HG03039 (cell line): Measurements from ENCODE around the gene CNOT10.
A peak's percentile ranks its signal among the peaks of the same experiment; 100 is the strongest.
"Not testable (repeated sequence)": the region's sequence is repeated elsewhere in the genome, so short reads cannot be mapped to it uniquely, and the experiment has no call there.

Experiments
- ATAC-seq: cut with Tn5 transposase; IDR thresholded peaks from one replicate; pipeline ENCODE4 v1.9.1; 2021; ENCODE audit warnings: mild to moderate bottlenecking, moderate library complexity; ENCODE audit not compliant: unreplicated experiment

Gene CNOT10

GRCh38 chr3:32684800-32685542 is at the start of gene CNOT10:
Gene CNOT10, plus strand, starts transcription at chr3:32685188. Its CDS starts 273 bp downstream, at chr3:32685461.
- ATAC-seq: peak; percentile 99

GRCh38 chr3:32640939-32641338 is 44.0 kb upstream of the CNOT10 start:
- no peak for ATAC-seq

GRCh38 chr3:32641356-32641755 is 43.6 kb upstream of the CNOT10 start:
- no peak for ATAC-seq

GRCh38 chr3:32643354-32643753 is 41.6 kb upstream of the CNOT10 start:
- ATAC-seq: no peak

GRCh38 chr3:32643816-32644215 is 41.2 kb upstream of the CNOT10 start:
- ATAC-seq: no peak

GRCh38 chr3:32644380-32644779 is 40.6 kb upstream of the CNOT10 start:
- no peak for ATAC-seq

GRCh38 chr3:32646761-32647160 is 38.2 kb upstream of the CNOT10 start:
- ATAC-seq: no peak

GRCh38 chr3:32652337-32653100 is 32.5 kb upstream of the CNOT10 start:
- ATAC-seq: not testable (repeated sequence)

GRCh38 chr3:32655167-32655566 is 29.8 kb upstream of the CNOT10 start:
- no peak for ATAC-seq

GRCh38 chr3:32660634-32661033 is 24.4 kb upstream of the CNOT10 start:
- ATAC-seq: no peak

- no peak for ATAC-seq
Observed at GRCh38 chr3:32662647-32663046, 22.3 kb upstream of the CNOT10 start.

- ATAC-seq: not testable (repeated sequence)
Observed at GRCh38 chr3:32664630-32665075, 20.3 kb upstream of the CNOT10 start.

GRCh38 chr3:32667072-32667582 is 17.9 kb upstream of the CNOT10 start:
- ATAC-seq: no peak

GRCh38 chr3:32669226-32669625 is 15.8 kb upstream of the CNOT10 start:
- ATAC-seq: not testable (repeated sequence)

- not testable (repeated sequence) for ATAC-seq
Observed at GRCh38 chr3:32673730-32674129, 11.3 kb upstream of the CNOT10 start.

GRCh38 chr3:32675164-32675563 is 9.8 kb upstream of the CNOT10 start:
- no peak for ATAC-seq

GRCh38 chr3:32675650-32676049 is 9.3 kb upstream of the CNOT10 start:
- no peak for ATAC-seq

- ATAC-seq: no peak
Observed at GRCh38 chr3:32681811-32682210, 3.2 kb upstream of the CNOT10 start.

GRCh38 chr3:32684029-32684799 is 774 bp upstream of the CNOT10 start:
- no peak for ATAC-seq

GRCh38 chr3:32685543-32686185 is 676 bp downstream of the CNOT10 start:
- ATAC-seq: no peak

- ATAC-seq: no peak
Observed at GRCh38 chr3:32686713-32687112, 1.7 kb downstream of the CNOT10 start.
